AG20443 (cell line): ENCODE results near the gene MSH5.

Experiments
- DNase-seq: peaks from one replicate; pipeline ENCODE4 v3.0.0; 2012; ENCODE audit warnings: low spot score, mixed read lengths

Gene MSH5

DNA sequence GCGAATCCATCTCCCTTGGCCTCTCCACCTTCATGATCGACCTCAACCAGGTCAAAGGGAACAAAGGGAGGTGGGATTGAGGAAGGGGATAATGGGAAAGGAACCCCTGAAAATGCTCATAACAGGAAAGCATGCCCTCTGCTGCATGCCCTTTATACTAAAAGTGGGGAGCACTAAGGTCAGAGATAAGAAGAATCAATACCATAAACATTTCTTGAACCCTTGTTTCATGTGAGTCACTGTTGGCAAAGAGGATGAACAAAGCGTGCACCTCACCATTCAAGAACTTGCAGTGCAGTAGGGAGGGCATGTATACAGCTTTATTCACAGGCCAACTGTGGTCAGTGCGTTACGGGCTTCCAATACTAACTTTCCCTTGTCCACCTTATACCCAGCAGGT lies 21.0 kb downstream of the MSH5 start:
- DNase-seq, result no peak

GRCh38 chr6:31761343-31761742 lies 21.5 kb downstream of the MSH5 start:
- DNase-seq, result no peak

- no peak for DNase-seq
Measured at GRCh38 chr6:31762356-31762755, 22.6 kb downstream of the MSH5 start, which contains the start of gene SAPCD1. TSS of gene SAPCD1 (plus strand) at chr6:31762656. CDS start at chr6:31763055, 399 bp downstream.

GRCh38 chr6:31762878-31763618 lies 23.2 kb downstream of the MSH5 start:
- DNase-seq, result no peak

GRCh38 chr6:31763619-31763940 lies 23.8 kb downstream of the MSH5 start:
- peak; percentile 92 for DNase-seq

- no peak for DNase-seq
Measured at GRCh38 chr6:31764198-31764597, 24.4 kb downstream of the MSH5 start.

DNA sequence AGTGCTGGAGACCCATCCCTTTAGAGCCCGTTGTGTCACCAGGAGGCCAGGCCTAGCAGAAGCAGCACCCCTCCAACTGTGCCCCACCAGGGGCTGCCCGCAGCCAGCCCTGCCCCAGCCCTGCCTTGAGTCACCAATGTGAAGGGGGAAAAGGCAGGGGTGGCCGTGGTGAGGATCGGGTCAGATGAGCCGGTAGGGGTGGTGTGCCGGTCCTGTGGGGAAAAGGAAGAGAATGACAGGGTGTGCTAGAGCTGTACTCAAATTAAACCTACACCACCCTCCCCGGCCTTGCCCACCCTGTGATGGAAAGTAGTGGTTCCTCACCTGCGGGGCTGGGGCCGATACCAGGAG lies 25.7 kb downstream of the MSH5 start:
- DNase-seq, result no peak

DNA sequence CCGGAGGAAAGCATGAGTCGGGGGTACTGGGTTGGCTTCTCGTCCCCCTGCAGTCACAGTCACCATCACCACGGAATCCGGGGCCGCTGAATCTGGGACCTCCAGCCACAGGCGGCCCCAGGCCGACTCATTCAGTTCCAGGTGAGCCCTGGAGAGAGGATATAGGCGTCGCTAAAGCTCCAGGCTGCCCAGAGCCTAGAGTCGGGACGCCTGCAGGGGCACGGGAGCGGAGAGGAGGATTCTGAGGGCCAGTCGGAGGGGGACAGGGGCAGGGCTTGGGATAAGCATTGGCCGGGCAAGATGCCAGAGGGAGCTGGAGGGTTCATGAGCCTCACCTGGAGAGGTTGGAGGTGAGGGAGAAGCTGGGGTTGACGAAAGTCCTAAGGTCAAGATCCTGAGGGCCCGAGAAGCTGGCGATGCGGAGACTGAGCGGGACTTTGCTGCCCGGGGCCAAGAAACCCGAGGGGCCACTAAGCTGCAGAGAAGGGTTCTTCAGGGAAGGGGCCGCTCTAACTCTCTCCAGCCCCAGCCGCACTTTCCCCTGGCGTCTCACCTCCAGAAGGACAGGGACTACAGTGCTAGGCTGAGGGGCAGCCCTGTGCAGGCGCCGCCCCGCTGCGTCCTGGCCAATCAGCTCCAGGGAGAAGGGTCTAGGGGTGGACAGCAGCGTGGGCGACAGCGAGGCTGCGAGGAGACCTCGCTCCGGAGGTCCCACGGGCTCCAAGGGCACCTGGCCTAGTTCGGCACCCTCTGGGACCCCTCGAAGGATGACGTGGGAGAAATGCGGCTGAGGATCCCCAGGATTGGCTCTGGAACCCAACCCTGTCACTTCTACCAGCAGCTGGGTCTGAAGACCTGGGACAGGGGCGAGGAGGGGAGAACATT lies 26.3 kb downstream of the MSH5 start:
- DNase-seq, result peak; percentile 71

DNA sequence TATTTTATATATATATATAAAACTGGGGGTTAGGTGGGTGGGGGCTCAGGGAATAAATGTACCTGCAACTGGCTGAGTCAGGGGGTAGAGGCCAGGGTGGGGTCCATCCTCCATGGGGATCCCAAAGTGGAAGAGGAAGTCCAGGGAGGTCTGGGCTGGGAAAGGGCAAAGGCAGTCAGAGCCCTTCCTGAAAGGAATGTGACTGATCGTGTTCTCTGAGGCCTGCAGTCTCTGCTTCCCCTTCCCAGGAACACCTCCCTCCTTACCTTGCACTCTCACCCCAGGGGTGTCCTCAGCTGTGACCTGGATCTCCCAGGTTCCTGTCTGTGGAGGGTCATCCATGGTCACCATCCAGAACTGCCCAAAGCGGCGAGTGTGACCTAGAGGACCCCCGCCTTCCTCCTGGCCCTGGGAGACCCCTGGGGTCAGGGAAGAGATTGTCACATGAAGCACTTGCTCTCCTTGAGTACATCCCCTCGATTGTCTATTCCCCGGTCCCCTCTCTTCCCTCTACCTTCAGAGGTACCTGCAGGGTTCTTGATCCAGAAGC lies 27.4 kb downstream of the MSH5 start:
- no peak for DNase-seq

GRCh38 chr6:31768363-31769257 lies 28.8 kb downstream of the MSH5 start:
- DNase-seq, result no peak

DNA sequence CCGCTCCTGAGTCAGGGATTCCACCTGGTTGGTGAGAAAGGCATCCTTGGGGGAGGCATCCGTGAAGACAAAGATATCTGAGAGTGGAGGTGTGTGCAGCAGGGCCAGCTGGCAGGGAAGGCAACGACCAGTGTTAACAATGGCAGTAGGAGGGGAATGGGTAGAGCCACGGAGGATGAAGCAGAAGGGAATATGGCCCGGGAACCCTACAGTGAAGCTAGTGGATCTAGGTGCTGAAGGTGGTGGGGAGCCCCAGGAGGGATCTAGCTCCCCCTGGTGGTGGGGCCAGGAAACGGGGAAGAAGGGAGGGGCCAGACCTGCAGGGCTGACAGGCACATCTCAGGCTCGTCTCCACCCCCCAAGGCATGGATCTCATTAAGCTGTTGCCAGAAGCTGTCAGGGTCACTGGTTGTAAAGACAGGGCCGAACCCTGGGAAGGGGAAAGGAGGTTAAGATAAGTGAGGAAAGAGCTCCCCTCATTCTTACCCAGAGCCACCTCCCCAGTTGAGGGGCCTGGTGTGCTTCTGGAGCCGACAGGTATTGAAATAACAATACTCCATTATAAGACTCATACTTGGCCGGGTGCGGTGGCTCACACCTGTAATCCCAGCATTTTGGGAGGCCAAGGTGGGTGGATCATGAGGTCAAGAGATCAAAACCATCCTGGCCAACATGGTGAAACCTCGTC lies 30.0 kb downstream of the MSH5 start:
- DNase-seq, result peak; percentile 88

DNA sequence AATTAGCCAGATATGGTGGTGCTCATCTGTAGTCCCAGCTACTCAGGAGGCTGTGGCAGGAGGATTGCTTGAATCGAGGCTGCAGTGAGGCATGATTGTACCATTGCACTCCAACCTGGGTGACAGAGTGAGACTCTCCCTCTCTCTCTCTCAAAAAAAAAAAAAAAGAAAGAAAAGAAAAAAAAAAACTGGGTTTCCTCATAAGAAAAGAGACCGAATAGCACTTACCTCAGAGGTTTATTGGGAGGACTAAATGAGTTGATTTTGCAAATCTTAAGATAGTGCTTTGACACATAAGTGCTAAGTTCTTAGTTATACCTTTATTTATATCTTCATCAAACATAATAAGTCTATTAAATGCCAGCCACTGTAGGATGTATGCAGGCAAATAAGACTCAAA lies 31.1 kb downstream of the MSH5 start:
- DNase-seq, result no peak

- DNase-seq, result no peak
Measured at GRCh38 chr6:31771992-31772358, 32.2 kb downstream of the MSH5 start.

DNA sequence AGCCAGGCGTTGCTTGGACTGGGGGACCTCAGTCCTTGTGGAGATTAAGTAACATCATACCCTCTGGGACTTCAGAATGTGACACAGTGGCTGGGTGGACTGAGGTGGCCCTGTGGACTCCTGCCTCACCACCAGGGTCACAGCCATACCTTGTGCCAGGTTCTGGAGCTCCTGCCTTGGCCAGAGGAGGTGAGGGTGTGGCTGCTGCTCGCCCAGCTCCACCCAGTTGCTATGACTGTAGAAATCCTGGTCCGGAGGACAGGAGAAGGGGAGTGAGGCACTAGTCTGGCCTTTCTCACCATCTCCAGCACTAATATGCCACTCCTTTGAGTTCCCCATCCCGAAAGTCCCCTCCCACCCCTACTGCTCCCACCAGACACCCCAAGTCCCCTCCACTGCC lies 35.4 kb downstream of the MSH5 start:
- DNase-seq, result no peak

DNA sequence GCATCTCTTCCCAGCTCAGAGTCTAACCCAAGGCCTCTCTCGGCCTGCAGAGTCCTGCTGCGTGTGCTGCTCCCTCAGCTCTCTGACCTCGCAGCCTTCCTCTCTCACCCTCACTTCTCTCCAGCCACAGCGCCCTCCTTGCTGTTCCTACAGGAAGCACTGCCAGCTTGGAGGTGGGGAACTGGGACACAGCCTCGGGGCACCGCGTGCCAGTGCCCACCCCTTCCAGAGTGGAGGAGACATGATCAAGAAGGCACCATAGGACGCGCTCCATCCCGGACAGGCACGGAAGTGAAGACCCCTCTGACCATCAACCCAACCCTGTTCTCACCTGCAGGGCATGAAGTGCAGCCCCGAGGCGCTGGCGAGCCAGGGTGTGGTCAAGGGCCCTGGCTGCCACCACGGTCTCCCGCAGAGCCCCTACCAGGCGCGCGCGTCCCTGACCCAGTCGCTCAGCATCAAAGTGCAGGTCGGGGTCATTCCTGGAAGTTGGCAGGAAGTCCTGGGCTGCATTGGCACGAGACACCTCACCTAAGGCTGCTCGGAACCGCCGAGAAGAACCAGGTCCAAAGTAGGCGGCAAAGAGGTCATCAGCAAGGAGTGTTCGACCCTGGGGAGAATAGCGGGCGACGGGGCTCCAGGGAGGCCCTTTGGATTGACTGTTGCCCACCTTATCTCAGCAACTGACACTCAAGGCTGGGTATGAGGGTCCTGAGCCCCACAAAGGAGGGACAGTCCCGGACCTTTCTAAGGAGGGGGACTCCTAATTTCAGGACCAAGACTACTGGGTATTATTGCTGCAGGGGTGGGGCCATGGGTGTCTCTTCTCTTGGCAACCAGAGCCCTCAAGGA lies 36.1 kb downstream of the MSH5 start:
- DNase-seq, result no peak

GRCh38 chr6:31776485-31776988 lies 36.7 kb downstream of the MSH5 start:
- DNase-seq, result no peak

- DNase-seq, result peak; percentile 85
Measured at GRCh38 chr6:31776989-31777666, 37.3 kb downstream of the MSH5 start, which contains the start of gene VWA7. TSS of gene VWA7 (minus strand) at chr6:31777328. CDS start at chr6:31776779, 549 bp downstream.

DNA sequence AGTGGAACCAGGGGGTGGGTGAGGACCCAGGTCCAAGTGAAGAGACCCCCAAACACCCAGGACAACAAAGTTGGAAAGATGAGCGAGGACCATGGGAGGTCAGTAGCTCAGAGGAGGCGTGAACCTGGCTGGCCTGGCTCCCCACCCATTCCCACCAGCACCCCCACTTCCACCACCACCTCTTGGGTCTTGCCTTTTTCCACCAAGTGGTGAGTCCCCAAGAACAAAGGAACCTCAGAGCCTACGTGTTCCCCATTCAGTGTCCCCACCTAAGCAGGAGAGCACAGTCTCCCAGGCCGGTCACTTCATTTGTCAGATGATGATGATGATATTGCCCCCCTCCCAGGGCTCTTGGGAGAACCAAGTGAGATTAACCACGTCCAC lies 37.9 kb downstream of the MSH5 start:
- no peak for DNase-seq

- DNase-seq, result no peak
Measured at GRCh38 chr6:31778193-31778592, 38.4 kb downstream of the MSH5 start.
